ENCODE results near the gene PUS3. TPM values are rescaled to one million over a fixed set of nuclear protein-coding genes. Genes with fewer than 3 reads are reported as not detected.

The PUS3 gene
- total RNA-seq, 1 experiment from 2014 or later: 5.7 TPM

- ChIA-PET POLR2A (ENCODE audit: unreplicated experiment) (no interaction called here), CTCF (no interaction called here)
- Histone ChIP-seq H3K9me2 (ENCODE audit: insufficient read depth) (no peaks in the 10 kb centered on the region), H4K20me1 (ENCODE audit: insufficient read depth) (no peaks in the 10 kb centered on the region), H3K9me3 (ENCODE audit: insufficient read depth, low read depth) (no peaks in the 10 kb centered on the region), H3K27me3 (ENCODE audit: insufficient read depth, low read depth) (no peaks in the 10 kb centered on the region), H3K4me2 (no peak within 1 kb of the TSS), H3K27ac (no peak within 1 kb of the TSS), H2AFZ (no peak within 1 kb of the TSS), H3K4me3 (no peak within 1 kb of the TSS), H3F3A (ENCODE audit: insufficient read depth, low read depth) (no peaks in the 10 kb centered on the region), H3K79me2 (ENCODE audit: low read depth) (no peaks in the 10 kb centered on the region), H3K36me3 (ENCODE audit: low read depth) (no peaks in the 10 kb centered on the region), H3K4me1 (replicated peaks; ENCODE audit: insufficient read depth) (no peaks in the 10 kb centered on the region)
- TF ChIP-seq CTCF (conservative IDR thresholded peaks at IDR 0.05) (no peak), EZH2 (IDR thresholded peaks at IDR 0.05; ENCODE audit: low read depth) (no peak)
- BruUV-seq (replicated peaks): no TSS peak
- intact Hi-C loops (cut with micrococcal nuclease; ENCODE audit: unreplicated experiment): no loop called here
- no peak for DNase-seq
Measured at GRCh38 chr11:125945797-125946520, 43.0 kb upstream of the PUS3 start, which contains the start of gene VSIG10L2. Gene VSIG10L2, plus strand, starts transcription at chr11:125946044. Its CDS starts 12 bp downstream, at chr11:125946056.

GRCh38 chr11:125945011-125945796, 42.2 kb upstream of the PUS3 start:
- Histone ChIP-seq H3K9me3 (ENCODE audit: insufficient read depth, low read depth) (no peaks in the 10 kb centered on the region), H3K4me3 (no peak overlapping the region), H3K4me1 (replicated peaks; ENCODE audit: insufficient read depth) (no peaks in the 10 kb centered on the region), H3K9me2 (ENCODE audit: insufficient read depth) (no peaks in the 10 kb centered on the region), H3K27me3 (ENCODE audit: insufficient read depth, low read depth) (no peaks in the 10 kb centered on the region), H3K79me2 (ENCODE audit: low read depth) (no peaks in the 10 kb centered on the region), H3K27ac (no peak overlapping the region), H3K4me2 (no peak overlapping the region), H4K20me1 (ENCODE audit: insufficient read depth) (no peaks in the 10 kb centered on the region), H3K36me3 (ENCODE audit: low read depth) (no peaks in the 10 kb centered on the region), H3F3A (ENCODE audit: insufficient read depth, low read depth) (no peaks in the 10 kb centered on the region), H2AFZ (no peak overlapping the region)
- ChIA-PET CTCF (no interaction called here), POLR2A (ENCODE audit: unreplicated experiment) (no interaction called here)
- TF ChIP-seq CTCF (conservative IDR thresholded peaks at IDR 0.05) (no peak), EZH2 (IDR thresholded peaks at IDR 0.05; ENCODE audit: low read depth) (no peak)
- intact Hi-C loops (cut with micrococcal nuclease; ENCODE audit: unreplicated experiment): no loop called here
- BruUV-seq (replicated peaks): no TSS peak
- no peak for DNase-seq

DNA sequence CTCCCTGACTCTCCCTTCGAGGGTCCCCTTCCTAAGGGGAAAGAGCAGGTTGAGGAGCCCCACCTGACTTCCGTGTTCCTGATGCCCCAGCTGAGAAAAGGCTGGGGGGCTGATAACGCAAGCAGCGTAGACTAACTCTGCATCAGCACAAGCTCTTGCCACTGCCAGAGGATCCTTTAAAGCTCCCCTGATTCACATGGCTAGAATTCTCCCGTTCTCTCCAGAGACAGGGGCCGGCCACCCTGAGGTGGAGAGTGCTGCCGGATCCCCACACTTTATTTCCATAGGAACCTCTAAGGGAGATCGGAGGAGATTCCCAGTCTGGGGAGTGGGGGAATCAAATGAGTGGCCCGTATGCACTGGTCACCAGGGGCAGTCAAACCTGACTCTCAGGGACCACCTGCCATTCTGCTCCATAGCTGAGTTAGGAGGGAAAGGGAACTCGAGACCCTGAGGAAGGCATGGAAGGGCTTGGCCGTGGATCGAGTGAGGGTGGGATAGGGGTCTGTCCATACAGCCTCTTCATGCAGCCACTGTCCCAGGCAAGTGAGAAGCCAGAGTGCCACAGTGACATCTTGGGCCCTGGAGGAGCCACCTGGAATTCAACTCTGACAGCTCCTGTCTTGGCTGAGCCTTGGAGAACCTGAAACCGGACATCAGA, 41.5 kb upstream of the PUS3 start:
- POLR2A ChIA-PET (ENCODE audit: unreplicated experiment): no interaction called here

More for the DNA sequence above, 41.5 kb upstream of the PUS3 start:
- no TSS peak for BruUV-seq (replicated peaks)
- no peaks in the 10 kb centered on the region for H3K36me3 ChIP-seq (ENCODE audit: low read depth)
- TF ChIP-seq EZH2 (IDR thresholded peaks at IDR 0.05; ENCODE audit: low read depth): no peak
- TF ChIP-seq CTCF (conservative IDR thresholded peaks at IDR 0.05): no peak
- intact Hi-C loops (cut with micrococcal nuclease; ENCODE audit: unreplicated experiment): loop anchor here (5.0 kb wide), 1 partner anchor 118 kb away; the partner anchor contains the start of gene CDON
- no peak overlapping the region for H3K27ac ChIP-seq
- H3K9me3 ChIP-seq (ENCODE audit: insufficient read depth, low read depth): no peaks in the 10 kb centered on the region
- CTCF ChIA-PET: no interaction called here
- H4K20me1 ChIP-seq (ENCODE audit: insufficient read depth): no peaks in the 10 kb centered on the region
- no peaks in the 10 kb centered on the region for H3K79me2 ChIP-seq (ENCODE audit: low read depth)
- H3K9me2 ChIP-seq (ENCODE audit: insufficient read depth): no peaks in the 10 kb centered on the region
- H3K4me1 ChIP-seq (replicated peaks; ENCODE audit: insufficient read depth): no peaks in the 10 kb centered on the region
- no peak overlapping the region for H2AFZ ChIP-seq
- no peak overlapping the region for H3K4me3 ChIP-seq
- no peaks in the 10 kb centered on the region for H3F3A ChIP-seq (ENCODE audit: insufficient read depth, low read depth)
- no peaks in the 10 kb centered on the region for H3K27me3 ChIP-seq (ENCODE audit: insufficient read depth, low read depth)
- no peak overlapping the region for H3K4me2 ChIP-seq
- DNase-seq: no peak
